ENCODE data around the gene KDF1.

The KDF1 gene

GRCh38 chr1:26913754-26914619 lies 46.3 kb downstream of the KDF1 start, which contains the start of gene NR0B2:
Gene NR0B2 (minus strand): TSS chr1:26913975. CDS start chr1:26913940, 35 bp downstream.
- no peak for DNase-seq (ENCODE audit: low spot score)

- no peak for DNase-seq (ENCODE audit: low spot score)
Measured at GRCh38 chr1:26913389-26913753, 46.9 kb downstream of the KDF1 start.

GRCh38 chr1:26912147-26912490 lies 48.1 kb downstream of the KDF1 start:
- no peak for DNase-seq (ENCODE audit: low spot score)

DNA sequence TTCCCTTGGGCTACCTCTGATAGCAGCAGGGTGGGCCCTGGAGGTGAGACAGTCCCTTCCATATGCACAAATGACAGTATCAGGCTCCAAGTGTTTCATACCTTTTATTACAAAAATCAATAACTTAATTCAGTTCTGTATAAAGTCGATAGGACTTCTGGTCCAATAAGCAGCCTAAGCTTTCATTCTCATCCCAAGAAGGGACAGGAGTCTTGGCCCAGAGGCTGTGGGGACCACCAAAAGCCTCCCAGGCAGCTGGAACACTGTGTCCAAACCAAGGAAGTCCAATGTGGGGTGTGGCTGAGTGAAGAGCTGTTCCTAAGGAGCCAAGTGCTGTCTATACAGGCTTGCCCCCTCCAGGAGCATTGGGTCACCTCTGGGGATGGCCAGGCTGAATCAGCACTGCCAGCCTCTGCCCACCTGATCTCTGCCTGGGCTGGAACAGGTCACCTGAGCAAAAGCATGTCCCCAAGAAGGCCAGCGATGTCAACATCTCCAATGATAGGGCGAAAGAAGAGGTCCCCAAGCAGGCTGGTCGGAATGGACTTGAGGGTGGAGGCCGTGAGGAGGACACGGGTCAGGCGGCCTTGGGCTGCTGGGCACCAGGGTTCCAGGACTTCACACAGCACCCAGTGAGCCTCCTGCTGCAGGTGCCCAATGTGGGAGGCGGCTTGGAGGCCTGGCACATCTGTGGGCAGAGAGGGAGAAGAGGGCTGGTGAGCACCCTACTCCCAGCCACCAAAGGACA lies 48.7 kb downstream of the KDF1 start:
- DNase-seq (ENCODE audit: low spot score), result no peak

GRCh38 chr1:26910343-26911160 lies 49.7 kb downstream of the KDF1 start:
- DNase-seq (ENCODE audit: low spot score), result no peak

- no peak for DNase-seq (ENCODE audit: low spot score)
Measured at GRCh38 chr1:26909951-26910342, 50.3 kb downstream of the KDF1 start.

DNA sequence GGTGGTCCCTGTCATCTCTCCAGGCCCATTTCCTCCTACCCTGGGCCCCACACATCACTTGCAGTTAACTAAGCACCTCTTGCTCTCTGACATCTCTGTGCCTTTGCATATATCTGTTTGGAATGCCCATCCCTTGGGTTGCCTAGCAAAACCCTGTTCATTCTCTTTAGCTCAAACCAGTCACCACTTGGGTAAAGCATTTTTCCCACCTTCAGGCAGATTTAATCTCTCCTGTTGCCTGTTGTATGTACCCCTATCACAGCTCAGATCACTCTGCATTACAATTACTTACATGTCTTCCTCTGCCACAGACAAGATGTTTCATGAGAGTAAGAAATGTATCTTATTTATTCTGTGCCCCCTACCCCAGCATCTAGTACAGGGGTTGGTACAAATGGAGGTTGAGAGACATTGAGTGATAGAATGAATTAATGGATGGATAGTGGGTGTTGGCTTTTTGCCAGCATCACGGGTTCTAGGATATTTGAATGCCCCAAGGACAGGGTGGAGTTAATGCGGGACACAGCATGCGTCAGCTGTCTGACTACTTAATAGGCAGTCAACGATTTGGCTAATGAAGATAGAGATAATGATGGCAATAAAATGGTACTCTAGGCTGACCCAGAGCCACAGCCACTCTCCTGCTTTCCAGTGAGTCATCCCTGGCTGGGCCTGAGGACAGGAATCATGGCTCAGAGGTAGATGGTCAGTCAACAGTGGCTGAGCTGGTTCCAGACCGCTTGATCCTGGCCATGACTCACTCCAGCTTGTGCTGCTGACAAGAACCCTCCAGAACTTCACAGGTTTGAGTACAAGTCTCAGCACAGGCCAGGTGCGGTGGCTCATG lies 53.0 kb downstream of the KDF1 start:
- DNase-seq (ENCODE audit: low spot score), result no peak

DNA sequence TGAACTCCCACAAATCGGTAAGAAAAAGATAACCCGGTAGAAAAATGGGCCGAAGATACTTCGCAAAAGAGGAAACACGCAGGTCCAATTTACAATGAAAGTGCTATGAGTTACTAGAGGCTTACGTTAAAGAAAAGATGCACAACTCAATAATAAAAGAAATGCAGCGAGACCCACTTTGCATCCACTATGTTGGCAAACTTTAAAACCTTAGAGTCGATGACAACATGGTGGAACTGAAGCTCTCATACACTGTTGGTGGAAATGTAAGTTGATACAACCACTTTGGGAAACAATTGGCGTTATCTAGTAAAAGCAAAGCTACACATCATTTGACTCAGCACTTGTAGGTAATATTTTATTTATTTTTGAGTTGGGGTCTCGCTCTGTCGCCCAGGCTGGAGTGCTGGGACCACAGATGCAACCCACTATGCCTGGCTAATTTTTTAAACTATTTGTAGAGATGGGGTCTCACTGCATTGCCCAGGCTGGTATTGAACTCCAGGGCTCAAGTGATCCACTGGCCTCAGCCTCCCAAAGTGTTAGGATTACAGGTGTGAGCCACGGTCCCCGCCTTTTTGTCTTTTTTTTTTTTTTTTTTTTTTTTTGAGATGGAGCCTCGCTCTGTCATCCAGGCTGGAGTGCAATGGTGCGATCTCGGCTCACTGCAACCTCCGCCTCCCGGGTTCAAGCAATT lies 59.3 kb downstream of the KDF1 start:
- DNase-seq (ENCODE audit: low spot score), result no peak

DNA sequence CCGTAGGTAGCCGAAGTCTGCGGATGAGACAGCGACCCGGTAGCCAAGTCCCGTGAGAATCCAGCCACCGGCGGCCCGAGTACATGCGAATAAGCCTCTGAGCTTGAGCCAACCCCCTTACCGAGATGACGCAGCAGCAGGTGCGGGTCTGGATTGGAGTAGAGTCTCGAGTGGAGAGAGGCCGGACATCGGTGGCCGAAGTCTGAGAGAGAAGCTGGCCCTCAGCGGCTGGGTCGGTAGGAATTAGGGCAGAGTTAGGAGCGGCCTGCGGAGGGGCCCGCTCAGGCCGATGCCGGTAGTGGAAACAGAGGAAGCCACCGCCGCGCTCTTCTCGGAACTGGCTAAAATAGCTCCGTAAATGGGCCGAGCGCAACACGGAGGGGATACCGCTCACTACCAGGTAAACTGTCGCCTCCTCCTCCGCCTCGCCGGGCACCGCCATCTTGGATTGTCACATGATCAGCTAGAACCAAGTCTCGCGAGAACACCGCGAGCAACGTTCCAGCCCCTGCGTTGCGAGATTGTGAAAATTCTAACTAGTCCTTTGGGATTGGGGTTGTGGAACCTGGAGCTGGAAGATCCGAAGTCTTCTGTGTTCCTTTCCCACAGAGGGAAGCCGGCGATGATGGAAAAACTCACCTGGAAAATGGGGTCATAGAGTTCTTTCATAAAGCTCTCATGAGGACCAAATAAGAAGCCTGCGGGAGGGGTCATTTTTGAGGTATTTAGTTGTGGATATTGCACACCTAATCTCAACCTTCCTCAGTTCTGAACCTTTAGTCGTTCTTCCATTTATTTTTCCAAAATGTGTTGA lies 60.1 kb downstream of the KDF1 start, which contains the start of gene GPATCH3:
Gene GPATCH3, minus strand, starts transcription at position 467 of the 814 bp plus-strand sequence. Its CDS starts 25 bp downstream, at position 442.
- DNase-seq (ENCODE audit: low spot score), result peak; percentile 94

Data from activated CD4-positive, alpha-beta T cell treated with anti-CD3 and anti-CD28 coated beads, Interleukin-2, Interleukin-4, amounts not matched to agents 100 ng/mL and 50 ng/mL, durations not matched to agents 16 hours and 8 hours (primary cell).